ENCODE results near the gene KRTAP1-4.
"Not testable (repeated sequence)": the region's sequence is repeated elsewhere in the genome, so short reads cannot be mapped to it uniquely, and the experiment has no call there.

KRTAP1-4 gene

DNA sequence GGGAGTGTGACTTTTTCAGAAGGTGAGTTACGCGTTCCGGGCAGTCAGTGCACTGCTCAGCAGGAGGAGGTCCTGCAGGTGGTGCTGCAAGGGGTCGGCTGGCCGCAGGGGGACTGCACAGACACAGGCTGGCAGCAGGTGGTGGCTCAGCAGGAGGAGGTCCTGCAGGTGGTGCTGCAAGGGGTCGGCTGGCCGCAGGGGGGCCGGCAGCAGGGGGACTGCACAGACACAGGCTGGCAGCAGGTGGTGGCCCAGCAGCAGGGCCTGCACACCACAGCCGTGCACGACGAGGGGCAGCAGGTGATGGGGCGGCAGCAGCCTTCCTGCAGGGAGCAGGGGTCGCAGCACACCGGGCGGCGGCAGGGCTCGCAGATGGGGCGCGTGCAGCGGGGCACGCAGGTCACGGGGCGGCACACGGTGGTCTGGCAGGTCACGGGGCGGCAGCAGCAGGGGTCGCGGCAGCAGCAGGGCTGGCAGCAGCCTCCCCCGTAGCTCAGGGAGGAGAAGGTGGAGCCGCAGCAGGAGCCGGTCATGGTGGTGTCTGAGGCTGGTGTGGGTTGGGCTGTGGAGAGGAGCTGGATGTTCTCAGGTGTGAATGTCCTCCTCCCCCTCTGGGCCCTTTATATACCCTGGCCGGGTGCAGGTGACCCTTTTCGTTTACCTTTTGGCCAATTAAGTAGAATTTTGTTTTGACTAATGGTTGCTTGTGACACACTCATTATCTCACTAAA lies 16.9 kb upstream of the KRTAP1-4 start, which contains the start of gene KRTAP2-1:
Gene KRTAP2-1 (minus strand): TSS at position 582 of the 731 bp plus-strand sequence. CDS start 49 bp downstream, at position 533.
- not testable (repeated sequence) for DNase-seq

DNA sequence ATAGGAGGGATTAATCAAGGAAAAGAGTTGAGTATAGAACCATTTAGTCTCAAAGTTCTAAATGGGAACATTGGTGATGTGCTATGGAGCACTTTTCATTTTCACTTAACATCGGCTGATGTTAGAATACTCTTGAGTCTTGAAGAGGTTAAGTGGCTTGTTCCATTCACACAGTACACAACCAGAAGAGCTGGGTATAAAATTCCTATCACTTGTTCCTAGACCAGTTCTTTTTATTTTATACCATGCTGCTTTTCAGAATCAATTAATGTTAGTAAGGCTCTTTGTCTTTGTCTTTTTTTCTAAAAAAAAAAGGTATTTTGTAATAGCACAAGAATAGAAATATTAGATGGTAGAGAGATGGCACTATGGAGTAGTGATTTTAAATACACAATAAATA lies 13.0 kb upstream of the KRTAP1-4 start:
- DNase-seq = no peak

DNA sequence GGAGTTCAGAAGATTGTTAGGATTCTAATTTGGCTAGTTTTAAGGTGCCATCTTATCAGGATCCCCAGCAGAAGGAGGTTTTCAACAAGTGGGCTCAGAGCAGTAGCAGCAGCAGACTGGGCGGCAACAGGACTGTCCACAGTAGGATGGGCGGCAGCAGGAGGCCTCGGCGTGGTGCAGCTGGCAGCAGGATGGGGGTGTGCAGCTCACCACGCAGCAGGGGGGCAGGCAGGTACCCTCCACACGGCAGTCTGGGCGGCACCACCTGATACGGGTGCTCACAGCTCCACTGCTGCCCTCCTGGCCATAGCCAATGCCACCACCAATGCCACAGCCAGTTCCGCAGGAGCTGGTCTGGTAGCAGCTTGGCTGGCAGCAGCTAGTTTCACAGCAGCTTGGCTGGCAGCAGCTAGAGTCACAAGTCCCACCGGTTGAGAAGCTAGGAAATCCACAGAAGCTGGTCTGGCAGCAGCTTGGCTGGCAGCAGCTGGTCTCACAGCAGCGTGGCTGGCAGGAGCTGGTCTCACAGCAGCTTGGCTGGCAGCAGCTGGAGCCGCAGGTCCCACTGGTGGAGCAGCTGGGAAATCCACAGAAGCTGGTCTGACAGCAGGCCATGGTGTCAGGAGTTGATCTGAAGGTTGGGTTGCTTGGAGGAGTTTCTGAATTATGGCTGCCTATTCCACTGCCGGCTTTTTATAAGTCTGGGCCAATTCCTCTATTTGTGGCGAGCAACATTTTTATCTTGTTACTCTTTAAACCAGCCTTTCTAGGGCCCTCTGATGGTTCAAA lies 11.0 kb upstream of the KRTAP1-4 start, which contains the start of gene KRTAP1-1:
Gene KRTAP1-1 (minus strand): TSS at position 668 of the 789 bp plus-strand sequence. CDS start 53 bp downstream, at position 615.
- DNase-seq = not testable (repeated sequence)

DNA sequence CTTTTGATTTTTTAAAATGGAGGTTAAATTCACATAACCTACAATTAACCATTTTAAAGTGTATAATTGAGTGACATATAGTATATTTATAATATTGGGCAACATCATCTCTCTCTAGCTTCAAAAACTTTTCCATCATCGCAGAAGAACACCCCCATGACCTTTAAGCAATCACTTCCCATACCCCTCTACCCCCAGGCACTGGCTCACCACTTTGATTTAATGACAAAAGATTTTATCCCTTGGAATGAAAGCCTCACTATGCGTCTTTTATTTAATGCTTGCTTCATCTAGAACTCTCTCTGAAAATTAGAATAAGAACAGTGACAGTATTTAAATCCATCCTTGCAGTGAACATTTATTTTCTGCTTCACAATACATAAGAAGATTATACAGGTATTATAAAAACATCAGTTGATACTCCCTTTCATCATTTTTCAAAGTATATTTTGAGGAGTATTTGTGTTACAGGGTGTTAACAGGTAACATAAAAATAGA lies 7.9 kb upstream of the KRTAP1-4 start:
- no peak for DNase-seq

DNA sequence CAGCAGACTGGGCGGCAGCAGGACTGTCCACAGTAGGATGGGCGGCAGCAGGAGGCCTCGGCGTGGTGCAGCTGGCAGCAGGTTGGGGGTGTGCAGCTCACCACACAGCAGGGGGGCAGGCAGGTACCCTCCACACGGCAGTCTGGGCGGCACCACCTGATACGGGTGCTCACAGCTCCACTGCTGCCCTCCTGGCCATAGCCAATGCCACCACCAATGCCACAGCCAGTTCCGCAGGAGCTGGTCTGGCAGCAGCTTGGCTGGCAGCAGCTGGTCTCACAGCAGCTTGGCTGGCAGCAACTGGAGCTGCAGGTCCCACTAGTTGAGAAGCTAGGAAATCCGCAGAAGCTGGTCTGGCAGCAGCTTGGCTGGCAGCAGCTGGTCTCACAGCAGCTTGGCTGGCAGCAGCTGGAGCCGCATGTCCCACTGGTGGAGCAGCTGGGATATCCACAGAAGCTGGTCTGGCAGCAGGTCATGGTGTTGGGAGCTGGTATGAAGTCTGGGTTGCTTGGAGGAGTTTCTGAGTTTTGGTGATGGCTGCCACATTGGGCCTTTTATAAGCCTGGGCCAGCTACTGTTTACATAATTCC lies 4.4 kb upstream of the KRTAP1-4 start, which contains the start of gene KRTAP1-3:
Gene KRTAP1-3 (minus strand): TSS at position 529 of the 590 bp plus-strand sequence. CDS start 53 bp downstream, at position 476.
- not testable (repeated sequence) for DNase-seq

GRCh38 chr17:41026715-41027471 lies 3.1 kb downstream of the KRTAP1-4 start, which contains the start of gene KRTAP1-5:
Gene KRTAP1-5 (minus strand): TSS chr17:41027208. CDS start chr17:41027155, 53 bp downstream.
- DNase-seq = no peak

DNA sequence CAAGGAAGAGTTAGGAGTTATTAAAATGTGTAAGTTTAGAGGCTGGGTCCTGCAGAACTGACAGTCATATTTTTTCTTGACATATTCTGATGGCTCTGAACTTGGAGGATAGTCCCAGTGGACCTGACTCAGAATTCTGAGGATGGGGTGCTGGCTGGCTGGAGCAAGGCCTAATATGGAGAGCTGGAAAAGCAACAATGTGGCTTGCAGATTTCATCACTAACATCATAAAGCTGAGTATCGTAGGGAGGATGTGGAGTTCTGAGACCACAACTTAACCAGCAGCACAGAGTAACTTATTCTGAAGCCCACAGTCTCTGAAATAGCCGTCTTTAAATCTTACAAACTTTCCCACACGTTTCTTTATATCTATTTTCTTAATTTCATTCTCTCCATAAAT lies 5.3 kb downstream of the KRTAP1-4 start:
- DNase-seq = no peak

GRCh38 chr17:41020336-41020735 lies 9.7 kb downstream of the KRTAP1-4 start:
- no peak for DNase-seq

DNA sequence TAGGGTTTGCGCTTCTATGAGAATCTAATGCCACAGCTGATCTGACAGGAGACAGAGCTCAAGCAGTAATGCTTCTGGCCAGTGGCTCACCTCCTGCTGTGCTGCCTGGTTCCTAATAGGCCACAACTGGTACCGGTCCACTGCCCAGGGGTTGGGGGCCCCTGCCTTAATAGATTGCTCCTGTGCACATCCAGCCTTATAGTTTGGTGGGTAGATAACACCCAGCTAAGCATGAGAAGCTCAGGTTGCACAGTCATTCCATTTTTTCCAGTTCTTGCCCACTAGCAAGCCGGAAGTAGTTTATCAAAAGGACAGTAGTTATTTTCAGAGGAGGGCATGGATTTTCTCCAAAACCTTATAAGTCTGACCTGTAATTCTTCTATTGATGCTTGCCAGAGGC lies 10.6 kb downstream of the KRTAP1-4 start:
- no peak for DNase-seq

DNA sequence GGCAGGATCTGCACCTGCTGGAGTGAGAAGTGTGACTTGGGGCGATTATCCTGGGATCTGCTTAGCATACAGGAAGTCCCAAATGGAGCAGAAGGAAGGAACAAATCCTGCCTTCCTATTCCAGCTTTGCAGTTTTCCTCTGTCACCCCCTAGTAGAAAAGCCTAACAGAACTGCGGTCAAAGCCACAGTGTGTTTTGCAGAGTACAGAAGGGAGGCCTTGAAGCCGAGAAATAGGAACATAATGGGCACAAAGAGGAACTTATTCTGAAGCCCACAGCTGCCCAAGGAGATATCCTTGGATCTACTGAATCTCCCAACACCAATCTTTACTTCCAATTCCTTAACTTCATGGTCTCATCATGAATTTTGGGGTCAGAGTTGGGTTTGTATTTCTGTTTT lies 11.5 kb downstream of the KRTAP1-4 start:
- no peak for DNase-seq

GRCh38 chr17:41016578-41017215 lies 13.3 kb downstream of the KRTAP1-4 start:
- no peak for DNase-seq

DNA sequence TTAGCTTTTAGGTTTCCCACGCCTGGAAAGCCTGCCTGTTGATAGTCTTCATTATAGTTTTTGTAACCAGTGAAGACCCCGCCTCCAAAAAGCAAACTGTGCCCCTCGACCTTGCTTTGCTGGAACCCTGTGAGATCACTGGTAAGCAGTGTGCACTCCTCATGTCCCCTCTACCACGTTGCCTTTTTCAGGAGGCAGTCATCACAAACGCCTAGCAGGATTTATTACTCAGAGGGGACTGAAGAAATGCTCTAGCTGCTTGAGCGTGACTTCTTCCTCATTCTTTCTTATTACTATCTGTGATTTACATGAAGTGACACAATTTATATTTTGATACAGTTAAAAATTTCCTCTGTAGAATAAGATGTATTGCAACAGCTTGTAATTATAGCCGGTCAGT lies 14.5 kb downstream of the KRTAP1-4 start:
- no peak for DNase-seq

- DNase-seq = no peak
These were observed 16.4 kb downstream of the KRTAP1-4 start for GRCh38 chr17:41013606-41014005.

- no peak for DNase-seq
These were observed 16.8 kb downstream of the KRTAP1-4 start for GRCh38 chr17:41013181-41013580.

DNA sequence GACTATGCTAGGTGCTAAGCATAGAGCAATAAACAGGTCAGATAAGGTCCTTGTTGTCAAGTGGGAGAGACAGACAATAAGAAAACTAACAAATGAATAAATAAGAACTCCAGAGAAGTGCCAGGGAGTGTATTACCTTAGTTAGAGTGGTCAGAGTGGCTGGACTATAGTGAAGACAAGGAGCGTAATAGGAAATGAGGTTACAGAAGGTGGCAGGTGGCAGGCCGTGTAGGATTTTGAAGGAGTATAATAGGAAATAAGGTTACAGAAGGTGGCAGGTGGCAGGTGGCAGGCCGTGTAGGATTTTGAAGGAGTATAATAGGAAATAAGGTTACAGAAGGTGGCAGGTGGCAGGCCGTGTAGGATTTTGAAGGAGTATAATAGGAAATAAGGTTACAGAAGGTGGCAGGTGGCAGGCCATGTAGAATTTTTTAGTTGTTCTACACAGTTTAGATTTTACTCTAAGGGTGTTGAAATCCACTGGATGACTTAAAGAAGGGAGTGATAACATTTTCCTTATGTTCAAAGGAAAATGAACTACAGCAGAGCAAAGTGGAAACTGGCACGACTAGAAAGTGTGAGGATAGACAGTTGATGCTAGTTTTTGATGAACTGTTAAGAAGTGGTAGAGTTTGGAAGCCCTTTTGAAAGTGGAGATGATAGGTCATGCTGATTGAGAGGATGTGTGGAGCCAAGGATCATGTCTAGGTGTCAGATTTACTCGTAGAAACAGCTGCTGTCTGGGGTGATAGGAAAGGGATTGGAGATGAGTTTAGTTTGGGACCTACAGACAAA lies 17.5 kb downstream of the KRTAP1-4 start:
- DNase-seq = no peak

GRCh38 chr17:41010441-41010840 lies 19.6 kb downstream of the KRTAP1-4 start:
- DNase-seq = no peak

GRCh38 chr17:41009936-41010335 lies 20.1 kb downstream of the KRTAP1-4 start:
- no peak for DNase-seq

DNA sequence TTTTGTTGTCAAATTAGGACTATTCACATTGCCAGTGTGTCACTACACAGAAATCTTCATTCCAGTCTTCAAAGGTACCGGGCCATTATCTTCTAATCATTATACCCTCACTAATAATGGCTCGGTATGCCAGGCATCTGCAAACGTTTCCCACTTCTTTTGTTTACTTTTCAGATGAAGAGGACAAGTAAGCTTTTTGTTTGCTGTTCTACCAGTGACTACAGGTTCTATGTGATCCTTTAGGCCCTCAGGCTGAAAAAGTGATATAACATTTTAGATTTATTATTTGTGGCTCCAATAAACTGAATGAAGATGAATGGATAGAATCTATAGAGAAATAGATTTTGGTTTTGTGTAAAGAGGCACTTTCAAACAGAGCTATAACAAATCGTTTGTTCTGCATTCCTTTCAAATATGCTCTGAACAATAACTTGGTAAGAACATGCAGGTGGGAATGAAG lies 20.7 kb downstream of the KRTAP1-4 start:
- no peak for DNase-seq

GRCh38 chr17:41008811-41009210 lies 21.2 kb downstream of the KRTAP1-4 start, which contains the start of gene KRTAP3-1:
Gene KRTAP3-1 (minus strand): TSS chr17:41009128. CDS start chr17:41009074, 54 bp downstream.
- no peak for DNase-seq

DNA sequence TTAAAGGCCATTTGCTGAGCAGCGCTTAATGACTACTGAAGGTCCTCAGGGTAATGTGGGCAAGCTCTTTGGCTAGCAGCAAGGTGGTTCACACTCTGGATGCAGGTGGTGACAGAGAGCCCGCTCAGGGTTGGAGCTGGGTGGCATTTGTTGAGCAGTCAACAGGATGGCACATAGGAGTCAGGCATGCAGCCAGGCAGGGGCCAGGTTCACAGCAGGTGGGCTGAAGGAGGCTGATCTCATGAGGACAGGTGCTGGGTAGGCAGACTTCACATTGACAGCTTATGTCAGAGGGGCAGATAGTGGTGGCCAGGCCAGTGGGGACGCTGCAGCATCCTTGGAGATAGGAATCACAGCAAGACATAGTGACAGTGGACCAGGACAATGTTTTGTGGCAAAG lies 25.6 kb downstream of the KRTAP1-4 start:
- DNase-seq = no peak

- DNase-seq = no peak
These were observed 26.1 kb downstream of the KRTAP1-4 start for GRCh38 chr17:41003926-41004325.

Measured in SIG-M5 (cell line).